H1 (cell line): ENCODE measurements around the gene KCNB1. TPM values are rescaled to one million over a fixed set of nuclear protein-coding genes. Genes with fewer than 3 reads are reported as not detected.

Source experiments
- CTCF ChIA-PET: fragments of 300-600 bp; sonication (Branson Sonifier 250); formaldehyde crosslinking; loops from one replicate; lab custom pipeline; 2021; ENCODE audit not compliant: partially characterized antibody; lab: Charles Lee
- POLR2A ChIA-PET: fragments of 300-600 bp; sonication (Branson Sonifier 250); formaldehyde crosslinking; loops from one replicate; lab custom pipeline; 2021; ENCODE audit warnings: inconsistent platforms; ENCODE audit not compliant: partially characterized antibody; lab: Charles Lee
- DNase-seq, 2 experiments: peaks; one replicate each; pipeline versions ENCODE4 v3.0.0 to v3.0.0-alpha.2; 2010 to 2022; ENCODE audit warnings: low spot score in 2 of 2, low read depth in 1 of 2, mixed read lengths in 1 of 2
- FAIRE-seq: peaks from 2 replicates; lab custom pipeline; 2011; peaks lifted over from hg19 to GRCh38; lab: Jason Lieb, UNC
- H2AFZ ChIP-seq: 2 replicates; pipeline ENCODE4 v1.8.1; 2012; ENCODE audit warnings: low read length, inconsistent platforms
- H2AK5ac ChIP-seq: 2 replicates; pipeline ENCODE4 v1.6.1; 2013; ENCODE audit warnings: low read depth, low read length
- H2BK120ac ChIP-seq: replicated peaks from 2 replicates; pipeline ENCODE3; 2013; ENCODE audit warnings: low read depth, low read length, inconsistent platforms
- H2BK12ac ChIP-seq: 2 replicates; pipeline ENCODE4 v1.6.1; 2013; ENCODE audit warnings: low read depth, low read length
- H2BK15ac ChIP-seq: 2 replicates; pipeline ENCODE4 v1.6.1; 2013; ENCODE audit warnings: low read length
- H2BK20ac ChIP-seq: 2 replicates; pipeline ENCODE4 v1.6.1; 2013; ENCODE audit warnings: low read length
- H2BK5ac ChIP-seq: 2 replicates; pipeline ENCODE4 v1.6.1; 2013; ENCODE audit warnings: low read depth, low read length
- H3K14ac ChIP-seq: 2 replicates; pipeline ENCODE4 v1.6.1; 2013; ENCODE audit warnings: inconsistent platforms; ENCODE audit not compliant: insufficient read length
- H3K18ac ChIP-seq: 2 replicates; pipeline ENCODE4 v1.6.1; 2013; ENCODE audit warnings: low read length; ENCODE audit errors: extremely low read depth
- H3K23ac ChIP-seq: 2 replicates; pipeline ENCODE4 v1.6.1; 2013; ENCODE audit warnings: inconsistent platforms; ENCODE audit not compliant: insufficient read length
- H3K23me2 ChIP-seq: 2 replicates; pipeline ENCODE4 v1.6.1; 2013; ENCODE audit warnings: low read depth, low read length
- H3K27ac ChIP-seq: 2 replicates; pipeline ENCODE4 v1.6.1; 2011; ENCODE audit warnings: low read depth, low read length, inconsistent platforms
- H3K27me3 ChIP-seq, 4 experiments: replicated peaks in 1 of 4; 1 replicate in 1 of 4; 2 replicates in 3 of 4; pipeline versions ENCODE4 v1.6.1 to v1.8.1; 2011 to 2013; ENCODE audit warnings: low read length in 3 of 4, mild to moderate bottlenecking in 3 of 4, inconsistent platforms in 2 of 4, mixed read lengths in 2 of 4, moderate library complexity in 1 of 4; ENCODE audit not compliant: control insufficient read depth in 3 of 4, insufficient read depth in 3 of 4; ENCODE audit errors: extremely low read depth in 1 of 4
- H3K36me3 ChIP-seq, 4 experiments: 2 replicates each; pipeline versions ENCODE4 v1.6.1 to v1.8.1; 2011 to 2013; ENCODE audit warnings: mild to moderate bottlenecking in 4 of 4, low read length in 3 of 4, moderate library complexity in 2 of 4, control low read depth in 1 of 4, inconsistent platforms in 1 of 4; ENCODE audit not compliant: insufficient read depth in 4 of 4, control insufficient read depth in 2 of 4
- H3K4ac ChIP-seq: replicated peaks from 2 replicates; pipeline ENCODE3; 2013; ENCODE audit warnings: low read length, low read depth, mixed read lengths, inconsistent platforms; ENCODE audit not compliant: insufficient read length
- H3K4me1 ChIP-seq, 4 experiments: replicated peaks in 1 of 4; 1 replicate in 1 of 4; 2 replicates in 3 of 4; pipeline versions ENCODE4 v1.6.1 to v1.8.1; 2011 to 2013; ENCODE audit warnings: low read length in 3 of 4, inconsistent platforms in 2 of 4, mixed read lengths in 1 of 4; ENCODE audit not compliant: insufficient read depth in 4 of 4, control insufficient read depth in 3 of 4
- H3K4me2 ChIP-seq, 2 experiments: 2 replicates each; pipeline versions ENCODE4 v1.6.1 to v1.8.1; 2011 to 2013; ENCODE audit warnings: low read depth in 2 of 2, low read length in 2 of 2, control low read depth in 1 of 2, inconsistent platforms in 1 of 2, mild to moderate bottlenecking in 1 of 2; ENCODE audit not compliant: insufficient read depth in 1 of 2
- H3K4me3 ChIP-seq, 4 experiments: fragments of 200-600, 300-600 bp in 1 of 4; sonication (generic), shearing (Covaris generic), sonication (Bioruptor Twin) in 1 of 4; 2 replicates each; pipeline versions ENCODE4 v1.5.1 to v1.8.1; 2011 to 2016; ENCODE audit warnings: low read length in 4 of 4, low read depth in 3 of 4, control low read depth in 2 of 4, inconsistent platforms in 2 of 4, mild to moderate bottlenecking in 2 of 4, mixed read lengths in 1 of 4, moderate library complexity in 1 of 4; ENCODE audit not compliant: insufficient read depth in 2 of 4; ENCODE audit errors: extremely low read depth in 1 of 4
- H3K56ac ChIP-seq: replicated peaks from 2 replicates; pipeline ENCODE3; 2013; ENCODE audit warnings: low read depth, mild to moderate bottlenecking, mixed read lengths, low read length, inconsistent platforms; ENCODE audit not compliant: insufficient read length
- H3K79me1 ChIP-seq: 2 replicates; pipeline ENCODE4 v1.6.1; 2013; ENCODE audit warnings: low read depth, low read length, control low read depth
- H3K79me2 ChIP-seq, 2 experiments: 2 replicates each; pipeline versions ENCODE4 v1.6.1 to v1.8.1; 2012 to 2013; ENCODE audit warnings: low read length in 2 of 2, mild to moderate bottlenecking in 2 of 2, inconsistent platforms in 1 of 2; ENCODE audit not compliant: insufficient read depth in 2 of 2, control insufficient read depth in 1 of 2
- H3K9ac ChIP-seq, 4 experiments: replicated peaks in 1 of 4; 1 replicate in 1 of 4; 2 replicates in 3 of 4; pipeline versions ENCODE4 v1.6.1 to v1.8.1; 2011 to 2013; ENCODE audit warnings: low read depth in 3 of 4, low read length in 3 of 4, control low read depth in 2 of 4, mild to moderate bottlenecking in 2 of 4, moderate library complexity in 2 of 4, inconsistent platforms in 1 of 4; ENCODE audit errors: extremely low read depth in 1 of 4
- H3K9me3 ChIP-seq, 2 experiments: 2 replicates each; pipeline versions ENCODE4 v1.6.1 to v1.8.1; 2012 to 2013; ENCODE audit warnings: mild to moderate bottlenecking in 2 of 2, moderate library complexity in 2 of 2, control low read depth in 1 of 2, inconsistent platforms in 1 of 2, low read depth in 1 of 2, low read length in 1 of 2, mixed read lengths in 1 of 2; ENCODE audit not compliant: insufficient read depth in 2 of 2
- H4K20me1 ChIP-seq, 2 experiments: replicated peaks in 1 of 2; 2 replicates each; pipeline versions ENCODE3 to v1.8.1; 2011 to 2013; ENCODE audit warnings: inconsistent platforms in 2 of 2, low read length in 2 of 2, mild to moderate bottlenecking in 1 of 2; ENCODE audit not compliant: insufficient read depth in 2 of 2, control insufficient read depth in 1 of 2
- H4K5ac ChIP-seq: 2 replicates; pipeline ENCODE4 v1.6.1; 2013; ENCODE audit warnings: low read length, low read depth, mixed read lengths, inconsistent platforms; ENCODE audit not compliant: insufficient read length
- H4K8ac ChIP-seq: 2 replicates; pipeline ENCODE4 v1.8.0; 2013; ENCODE audit warnings: mild to moderate bottlenecking, moderate library complexity, low read length, inconsistent platforms; ENCODE audit not compliant: insufficient read depth; ENCODE audit errors: extremely low read depth
- H4K91ac ChIP-seq: replicated peaks from 2 replicates; pipeline ENCODE3; 2013; ENCODE audit warnings: low read length, mixed read lengths, inconsistent platforms; ENCODE audit not compliant: insufficient read length
- NRF1 ChIP-seq: IDR thresholded peaks from 2 replicates; pipeline ENCODE4 v1.6.1; 2011; ENCODE audit warnings: mild to moderate bottlenecking, low read depth, low read length, improper control_type of control experiment
- RNF2 ChIP-seq: fragments of 200-900, 300-1000 bp; sonication (generic); IDR thresholded peaks from 2 replicates; pipeline ENCODE4 v1.7.1; 2016; ENCODE audit warnings: borderline replicate concordance, low read depth, mild to moderate bottlenecking, antibody characterized with exemption, low read length; ENCODE audit not compliant: poor library complexity, severe bottlenecking; ENCODE audit errors: missing control alignments
- TAF7 ChIP-seq: optimal IDR thresholded peaks from 2 replicates; pipeline ENCODE3; 2011; ENCODE audit warnings: low read depth, mild to moderate bottlenecking, inconsistent platforms, low read length, moderate library complexity, borderline replicate concordance
- TBP ChIP-seq: IDR thresholded peaks from 2 replicates; pipeline ENCODE4 v1.6.1; 2011; ENCODE audit warnings: low read depth, low read length, improper control_type of control experiment
- WGBS, 2 experiments: shearing (Covaris generic) in 1 of 2; methylation state at CpG; one replicate each; pipeline versions ENCODE4 v1.1.6 to v1.1.7; 2013 to 2015; ENCODE audit warnings: low lambda C conversion rate in 2 of 2, mixed read lengths in 2 of 2, inconsistent platforms in 1 of 2, low coverage in 1 of 2, missing lambda C conversion rate in 1 of 2; ENCODE audit not compliant: insufficient replicate concordance in 2 of 2, insufficient coverage in 1 of 2, insufficient read length in 1 of 2; ENCODE audit errors: extremely low coverage in 1 of 2, missing lambda C conversion rate in 1 of 2; 5-methylcytosine and 5-hydroxymethylcytosine counted together
- polyA plus RNA-seq, 7 experiments: library from polyadenylated mRNA; depleted of rRNA in 3 of 7; stranded (reverse) in 5 of 7; unstranded in 2 of 7; fragments of >200 nt in 5 of 7; fragments of 200-250 nt in 2 of 7; gene quantifications; 1 replicate in 5 of 7; 2 replicates in 1 of 7; 4 replicates in 1 of 7; pipeline versions ENCODE4 v1.2.1 to v1.2.3, GENCODE V29; 2011 to 2013; ENCODE audit warnings: missing spikeins in 2 of 7, mixed read lengths in 2 of 7
- total RNA-seq: library from RNA; stranded (reverse); fragmentation: NEBNext Ultra II Directional; extraction: Animal tissue kit (Norgen Biotek cat#: 25700); gene quantifications from 2 replicates; pipeline ENCODE4 v1.2.1, GENCODE V29; 2021

Gene KCNB1
- total and polyA plus RNA-seq, 2 of the 8 experiments (the other 6 are each of a cell fraction or from before 2014, with no cell fraction given), result 0.58 to 0.67 TPM

GRCh38 chr20:49394757-49395156, 87.7 kb downstream of the KCNB1 start:
- Histone ChIP-seq H3K36me3 (no peaks in the 10 kb centered on the region), H4K91ac (no peak overlapping the region), H3K4me2 (no peak overlapping the region), H3K14ac (no peak overlapping the region), H3K18ac (no peak overlapping the region), H4K5ac (no peak overlapping the region), H3K56ac (no peak overlapping the region), H2AK5ac (no peak overlapping the region), H4K8ac (no peak overlapping the region), H3K4me3 (no peak overlapping the region), H2BK15ac (no peak overlapping the region), H3K79me1 (no peaks in the 10 kb centered on the region), H3K9me3 (no peaks in the 10 kb centered on the region), H3K9ac (no peak overlapping the region), H2BK120ac (no peak overlapping the region), H3K27me3 (no peaks in the 10 kb centered on the region; a peak in 2 of 7 replicates), H3K4ac (no peak overlapping the region), H3K23me2 (no peaks in the 10 kb centered on the region), H3K27ac (no peak overlapping the region), H2BK5ac (no peak overlapping the region), H2AFZ (no peak overlapping the region), H2BK20ac (no peak overlapping the region), H2BK12ac (no peak overlapping the region), H3K4me1 (no peaks in the 10 kb centered on the region), H4K20me1 (no peaks in the 10 kb centered on the region), H3K23ac (no peak overlapping the region), H3K79me2 (no peaks in the 10 kb centered on the region)
- DNase-seq (no peak), FAIRE-seq (no peak)
- TF ChIP-seq RNF2, result no peak
- TF ChIP-seq TBP, result no peak
- TF ChIP-seq TAF7, result no peak
- TF ChIP-seq NRF1, result no peak
- ChIA-PET POLR2A (interaction anchor here (1.5 kb wide), 1 partner anchor 112 kb away, joined by 6 read pairs; no protein-coding TSS in a partner anchor), CTCF (interaction anchor here (1.2 to 6.2 kb wide), 9 partner anchors 10 to 147 kb away, joined by 3 to 62 read pairs (median 7); no protein-coding TSS in a partner anchor)
- WGBS, 2 experiments, result 89% methylated on average over 8 of the region's 8 CpGs; no CpG with 5 or more reads in 1 of the 2 experiments
